CD4-positive, alpha-beta T cell treated with Interleukin-15 for 4 hours (primary cell): ENCODE data around the gene CCL4L2.
"Not testable (repeated sequence)": the region's sequence is repeated elsewhere in the genome, so short reads cannot be mapped to it uniquely, and the experiment has no call there.

ENCODE experiments used
- DNase-seq: peaks from one replicate; pipeline ENCODE4 v3.0.0-alpha.2; 2020; ENCODE audit warnings: low spot score

CCL4L2 gene

GRCh38 chr17:36210439-36211211, at the start of gene CCL4L2:
Gene CCL4L2 (plus strand): TSS chr17:36211063.
- not testable (repeated sequence) for DNase-seq

GRCh38 chr17:36168836-36169235, 42.0 kb upstream of the CCL4L2 start:
- not testable (repeated sequence) for DNase-seq

GRCh38 chr17:36176536-36176935, 34.3 kb upstream of the CCL4L2 start, which contains the start of gene TBC1D3B:
Gene TBC1D3B (minus strand): TSS chr17:36176636. CDS start chr17:36175050, 1,586 bp downstream.
- not testable (repeated sequence) for DNase-seq

GRCh38 chr17:36181446-36182175, 29.3 kb upstream of the CCL4L2 start:
- DNase-seq: not testable (repeated sequence)

DNA sequence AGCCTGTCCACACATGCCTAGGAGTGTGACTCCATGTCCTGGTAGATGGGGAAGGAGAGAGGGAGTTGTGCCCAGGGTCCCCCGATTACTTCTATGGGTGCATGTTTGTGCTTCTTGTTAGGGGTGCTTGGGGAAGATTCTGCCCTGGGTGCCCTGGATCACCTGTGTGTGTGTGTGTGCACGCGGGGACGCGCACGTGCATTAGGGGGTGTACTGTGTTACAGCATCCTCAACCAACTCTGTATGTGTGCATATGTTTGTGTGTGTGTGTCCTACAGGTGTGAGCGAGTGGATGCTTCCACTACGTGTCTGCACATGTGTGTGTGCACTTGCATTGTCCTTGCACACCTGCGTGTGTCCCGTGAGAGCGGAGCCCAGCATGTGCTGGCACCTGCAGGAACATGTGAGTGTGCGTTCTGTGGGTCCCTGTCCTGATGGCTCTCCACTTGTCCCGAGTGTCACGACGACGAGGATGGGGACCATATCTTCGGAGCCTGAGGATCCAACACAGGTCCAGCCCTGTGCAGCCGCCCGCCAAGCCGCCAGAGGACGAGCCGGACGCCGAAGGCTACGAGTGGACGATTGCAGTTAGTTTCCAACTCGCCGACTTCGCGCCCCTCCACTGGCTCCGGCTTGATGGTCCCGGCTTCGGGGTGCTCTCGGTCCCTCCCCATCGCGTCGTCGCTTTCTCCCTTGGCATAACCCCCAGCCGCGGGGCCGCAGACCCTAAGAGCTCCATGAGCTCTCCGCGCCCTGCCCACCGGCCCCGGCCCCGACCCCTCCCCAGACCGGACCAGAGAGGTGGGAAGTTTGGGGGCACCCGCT, 28.5 kb upstream of the CCL4L2 start:
- no peak for DNase-seq

GRCh38 chr17:36183001-36183971, 27.6 kb upstream of the CCL4L2 start:
- DNase-seq: no peak

DNA sequence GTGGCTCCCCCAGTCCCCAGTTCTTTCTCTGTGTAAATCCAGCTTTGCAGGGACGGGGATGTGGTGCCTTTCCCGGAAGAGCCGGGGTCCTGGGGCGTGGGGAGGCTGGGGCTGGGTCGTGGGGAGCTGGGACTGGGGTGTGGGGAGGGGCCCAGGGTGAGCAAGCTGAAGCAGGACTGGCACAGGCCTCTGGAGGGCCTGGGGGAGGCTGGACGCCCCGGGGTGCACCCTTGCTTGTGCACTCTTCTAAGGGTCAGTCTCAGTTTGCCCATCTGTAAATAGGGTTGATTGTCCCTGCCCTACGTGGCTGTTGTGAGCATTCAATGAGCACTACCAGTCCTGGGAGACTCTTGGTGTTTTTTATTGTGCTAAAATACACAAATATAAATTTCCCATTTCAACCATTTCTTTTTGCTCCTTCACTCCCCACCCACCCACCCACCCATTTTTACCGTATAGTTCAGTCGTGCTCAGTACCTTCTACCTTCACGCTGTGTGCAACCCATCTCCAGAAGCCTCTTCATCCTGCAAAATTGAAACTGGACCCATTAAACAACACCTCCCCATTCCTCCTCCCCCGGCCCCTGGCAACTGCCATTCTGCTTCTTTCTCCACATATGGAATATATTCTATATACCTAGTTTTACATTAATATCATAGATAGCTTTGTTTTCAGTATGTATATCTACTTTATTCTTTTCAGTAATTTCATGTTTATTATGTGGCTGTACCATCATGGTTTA, 26.7 kb upstream of the CCL4L2 start:
- no peak for DNase-seq

DNA sequence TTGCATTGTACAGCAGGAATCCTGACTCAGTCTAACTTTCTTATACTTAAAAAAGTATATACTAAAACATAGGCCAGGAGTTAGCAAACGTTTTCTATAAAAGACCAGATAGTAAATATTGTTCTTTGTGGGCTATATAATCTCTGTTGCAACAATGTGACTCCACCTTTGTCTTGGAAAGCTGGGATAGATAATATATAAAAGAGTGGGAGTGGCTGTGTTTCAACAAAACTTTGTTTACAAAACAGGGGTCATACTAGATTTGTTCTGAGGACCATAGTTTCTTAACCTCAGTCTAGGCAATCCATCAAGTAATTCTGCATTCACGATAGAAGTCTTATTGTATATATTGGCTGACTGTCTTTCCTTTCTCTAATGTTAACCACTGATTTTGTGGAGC, 25.4 kb upstream of the CCL4L2 start:
- DNase-seq: no peak

DNA sequence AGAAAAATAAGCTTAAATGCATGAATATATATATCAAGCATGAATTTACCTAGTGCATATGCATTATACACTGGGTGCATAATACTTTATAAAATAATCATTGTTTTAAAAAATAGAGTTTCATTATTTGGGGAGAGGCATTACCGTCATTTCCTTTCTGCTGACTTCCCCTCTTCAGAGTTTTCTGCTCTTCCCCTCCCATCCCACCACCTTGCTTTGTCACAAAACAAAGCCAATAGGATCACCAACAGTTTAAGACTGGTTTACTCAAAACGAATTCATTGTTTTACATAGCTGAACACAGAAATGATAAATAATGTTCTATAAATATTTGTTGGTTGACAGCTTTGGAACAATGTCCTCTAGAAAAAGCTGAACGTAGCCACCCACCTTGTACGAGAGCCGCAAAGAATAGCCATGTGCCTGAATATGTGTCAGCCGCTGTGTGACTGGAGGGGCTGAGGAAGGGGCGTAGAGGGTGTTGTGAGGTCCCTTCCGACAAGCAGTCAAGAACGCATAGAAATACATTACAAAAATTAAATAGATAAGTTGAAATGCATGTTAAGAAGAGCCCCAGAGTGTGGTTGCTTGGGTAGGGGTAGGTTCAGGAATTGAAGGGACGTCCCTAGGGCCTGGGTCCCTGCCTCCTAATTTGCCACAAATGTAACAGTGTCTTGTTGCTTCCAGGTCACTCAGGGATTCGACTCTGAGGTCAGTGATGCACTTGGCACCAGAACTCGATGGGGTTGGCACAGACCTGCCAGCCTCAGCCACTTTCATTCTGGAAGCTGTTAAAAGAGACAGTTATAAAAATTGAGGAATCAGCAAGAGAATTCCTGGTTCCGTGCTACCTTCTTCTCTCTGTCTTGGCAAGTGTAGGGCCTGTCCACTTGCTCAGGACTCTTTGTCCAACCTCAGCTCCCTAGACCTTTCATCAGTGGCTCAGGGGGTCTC, 23.8 kb upstream of the CCL4L2 start:
- DNase-seq: not testable (repeated sequence)

- DNase-seq: not testable (repeated sequence)
Measured at GRCh38 chr17:36187943-36188665, 22.8 kb upstream of the CCL4L2 start.

DNA sequence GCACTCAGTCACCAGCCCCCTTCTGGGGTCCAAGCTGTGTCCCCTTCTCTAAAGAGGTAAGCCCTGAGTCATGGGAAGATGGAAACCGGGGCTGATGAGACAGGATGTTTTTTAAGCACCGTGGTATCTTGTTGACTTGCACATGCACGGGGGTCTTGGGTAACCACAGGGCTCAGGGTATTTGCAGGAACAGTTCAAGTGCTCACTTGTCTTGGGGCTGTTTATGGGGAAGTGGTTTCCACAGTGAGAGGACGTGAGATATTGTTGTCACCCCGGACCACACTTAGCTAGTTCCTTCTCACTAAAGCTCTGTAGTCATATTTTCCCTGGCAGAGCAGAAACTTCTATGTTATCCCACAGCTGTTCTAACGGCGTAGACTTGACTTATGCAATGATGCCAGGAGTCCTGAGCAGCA, 22.0 kb upstream of the CCL4L2 start:
- peak; percentile 38 for DNase-seq

GRCh38 chr17:36189993-36190392, 20.9 kb upstream of the CCL4L2 start:
- not testable (repeated sequence) for DNase-seq

DNA sequence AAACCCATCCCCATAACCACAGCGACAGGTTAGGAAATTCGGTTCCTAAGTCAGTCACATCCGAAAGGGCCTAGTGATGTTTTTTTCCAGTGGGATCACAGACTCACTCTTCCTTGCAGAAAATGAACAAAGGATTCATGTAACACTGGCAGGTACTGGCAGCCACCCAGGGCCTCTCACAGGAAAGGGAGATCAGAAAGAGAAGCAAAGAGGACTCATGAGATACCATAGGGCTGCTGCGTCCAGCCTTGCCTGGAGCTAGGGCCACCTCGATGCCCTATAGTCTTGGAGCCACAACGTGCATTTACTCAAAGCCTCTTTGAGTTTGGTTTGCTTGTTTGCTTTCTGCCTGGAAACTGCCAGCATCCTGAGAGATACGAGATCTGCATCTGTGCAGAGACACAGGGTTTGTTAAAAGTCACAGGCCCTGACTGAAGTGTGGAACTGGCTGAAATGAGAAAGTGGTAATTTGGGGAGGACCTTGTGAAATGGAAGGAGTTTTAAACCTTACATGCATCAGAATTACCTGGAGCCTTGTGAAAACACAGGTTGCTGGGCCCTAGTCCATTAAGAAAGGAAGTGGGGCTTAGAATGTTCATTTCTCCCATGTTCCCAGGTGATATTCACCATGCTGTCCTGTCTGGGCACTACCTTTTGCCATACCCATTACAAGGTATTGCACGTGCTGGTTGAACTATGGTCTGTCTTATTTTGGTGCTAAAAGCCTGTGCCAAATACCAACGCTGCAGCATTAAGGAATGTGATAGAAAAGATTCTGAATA, 20.1 kb upstream of the CCL4L2 start:
- DNase-seq: not testable (repeated sequence)

DNA sequence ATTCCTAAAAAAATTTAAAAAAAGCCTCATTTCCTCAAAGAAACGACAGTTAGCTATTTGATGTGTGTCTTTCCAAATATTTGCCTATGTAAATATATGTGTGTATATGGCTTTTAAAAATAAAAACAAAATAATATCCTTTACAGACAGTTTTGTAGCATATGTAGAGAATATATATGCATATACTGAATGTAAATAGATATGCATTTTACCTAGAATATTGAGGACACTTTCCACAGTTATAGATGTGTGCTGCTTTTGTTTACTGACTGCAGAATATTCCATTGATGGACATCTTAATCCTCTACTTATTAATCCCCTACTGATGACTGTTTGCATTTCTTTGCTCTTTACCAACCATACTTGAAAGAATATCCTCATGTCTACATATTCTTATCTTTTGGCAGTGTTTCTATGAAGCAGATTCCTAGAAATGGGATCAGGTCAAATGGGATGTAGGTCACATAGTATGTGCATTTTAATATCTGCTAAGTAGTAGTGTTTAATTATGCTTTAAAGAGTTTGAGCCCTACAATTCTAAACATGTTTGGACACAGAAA, 17.6 kb upstream of the CCL4L2 start:
- no peak for DNase-seq

- not testable (repeated sequence) for DNase-seq
Measured at GRCh38 chr17:36194147-36194831, 16.6 kb upstream of the CCL4L2 start.

- DNase-seq: not testable (repeated sequence)
Measured at GRCh38 chr17:36194832-36195433, 15.9 kb upstream of the CCL4L2 start.
